ENCODE results near the gene LAX1. TPM values are rescaled to one million over a fixed set of nuclear protein-coding genes. Genes with fewer than 3 reads are reported as not detected.
"Not testable (repeated sequence)": the region's sequence is repeated elsewhere in the genome, so short reads cannot be mapped to it uniquely, and the experiment has no call there.

Gene LAX1
- polyA plus RNA-seq, 1 donor (not counting 4 experiments of a cell fraction or from before 2014, with no cell fraction given), result 0.07 TPM

DNA sequence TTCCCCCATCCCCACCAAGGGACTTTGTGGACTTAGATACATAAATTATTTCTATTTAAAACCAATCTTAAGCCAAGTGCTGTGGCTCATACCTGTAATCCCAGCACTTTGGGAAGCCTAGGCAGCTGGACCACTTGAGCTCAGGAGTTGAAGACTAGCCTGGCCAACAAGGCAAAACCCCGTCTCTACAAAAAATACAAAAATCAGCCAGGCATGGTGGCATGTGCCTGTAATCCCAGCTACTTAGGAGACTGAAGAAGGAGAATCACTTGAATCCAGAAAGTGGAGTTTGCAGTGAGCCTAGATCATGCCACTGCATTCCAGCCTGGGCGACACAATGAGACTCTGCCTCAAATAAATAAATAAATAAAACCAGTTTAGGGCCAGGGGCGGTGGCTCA is 4.5 kb upstream of the LAX1 start:
- dilution Hi-C loops (cut with MboI; ENCODE audit: extremely low pct_ligation_motif_present, low sequenced_read_pairs), result no loop called here
- H3K4me2 ChIP-seq (ENCODE audit: control insufficient read depth, extremely low read depth, insufficient read depth, low read depth, low read length), result no peak overlapping the region
- no peak overlapping the region for H2AFZ ChIP-seq (ENCODE audit: control insufficient read depth, low read length)
- DNase-seq (ENCODE audit: low read depth, low spot score), result no peak
- H3K36me3 ChIP-seq (ENCODE audit: control insufficient read depth in 2 of 2, extremely low read depth in 1 of 2, insufficient read depth in 2 of 2, low read length in 2 of 2), result no peaks in the 10 kb centered on the region
- no peaks in the 10 kb centered on the region for H3K9me3 ChIP-seq (ENCODE audit: control insufficient read depth, low read depth, low read length)
- H3K9ac ChIP-seq (ENCODE audit: control insufficient read depth, extremely low read depth, insufficient read depth, low read length), result no peak overlapping the region
- FAIRE-seq, result no peak
- no peak overlapping the region for H3K4me3 ChIP-seq (ENCODE audit: control insufficient read depth in 2 of 3, extremely low read depth in 1 of 3, insufficient read depth in 2 of 3, low read depth in 1 of 3, low read length in 3 of 3)
- TF ChIP-seq, protein P1, sequence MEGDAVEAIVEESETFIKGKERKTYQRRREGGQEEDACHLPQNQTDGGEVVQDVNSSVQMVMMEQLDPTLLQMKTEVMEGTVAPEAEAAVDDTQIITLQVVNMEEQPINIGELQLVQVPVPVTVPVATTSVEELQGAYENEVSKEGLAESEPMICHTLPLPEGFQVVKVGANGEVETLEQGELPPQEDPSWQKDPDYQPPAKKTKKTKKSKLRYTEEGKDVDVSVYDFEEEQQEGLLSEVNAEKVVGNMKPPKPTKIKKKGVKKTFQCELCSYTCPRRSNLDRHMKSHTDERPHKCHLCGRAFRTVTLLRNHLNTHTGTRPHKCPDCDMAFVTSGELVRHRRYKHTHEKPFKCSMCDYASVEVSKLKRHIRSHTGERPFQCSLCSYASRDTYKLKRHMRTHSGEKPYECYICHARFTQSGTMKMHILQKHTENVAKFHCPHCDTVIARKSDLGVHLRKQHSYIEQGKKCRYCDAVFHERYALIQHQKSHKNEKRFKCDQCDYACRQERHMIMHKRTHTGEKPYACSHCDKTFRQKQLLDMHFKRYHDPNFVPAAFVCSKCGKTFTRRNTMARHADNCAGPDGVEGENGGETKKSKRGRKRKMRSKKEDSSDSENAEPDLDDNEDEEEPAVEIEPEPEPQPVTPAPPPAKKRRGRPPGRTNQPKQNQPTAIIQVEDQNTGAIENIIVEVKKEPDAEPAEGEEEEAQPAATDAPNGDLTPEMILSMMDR (optimal IDR thresholded peaks at IDR 0.05 in 1 of 3, IDR thresholded peaks at IDR 0.05 in 1 of 3, conservative IDR thresholded peaks at IDR 0.05 in 1 of 3; ENCODE audit: extremely low read depth in 1 of 3, insufficient read depth in 2 of 3, low read length in 3 of 3), result no peak
- TF ChIP-seq EZH2 (IDR thresholded peaks at IDR 0.05; ENCODE audit: low read length), result no peak
- H4K20me1 ChIP-seq (ENCODE audit: control insufficient read depth, extremely low read depth, insufficient read depth, low read length), result no peaks in the 10 kb centered on the region
- H3K4me1 ChIP-seq (ENCODE audit: control insufficient read depth, extremely low read depth, insufficient read depth, low read length), result peaks cover 20% of the 10 kb centered on the region
- H3K79me2 ChIP-seq (ENCODE audit: control insufficient read depth, insufficient read depth, low read length), result no peaks in the 10 kb centered on the region
- no peaks in the 10 kb centered on the region for H3K27me3 ChIP-seq (ENCODE audit: control insufficient read depth, extremely low read depth, insufficient read depth, low read length)
- no peak overlapping the region for H3K27ac ChIP-seq (ENCODE audit: control insufficient read depth, insufficient read depth, low read length)
- H3K9me1 ChIP-seq (ENCODE audit: control insufficient read depth, extremely low read depth, insufficient read depth, low read length), result no peaks in the 10 kb centered on the region

DNA sequence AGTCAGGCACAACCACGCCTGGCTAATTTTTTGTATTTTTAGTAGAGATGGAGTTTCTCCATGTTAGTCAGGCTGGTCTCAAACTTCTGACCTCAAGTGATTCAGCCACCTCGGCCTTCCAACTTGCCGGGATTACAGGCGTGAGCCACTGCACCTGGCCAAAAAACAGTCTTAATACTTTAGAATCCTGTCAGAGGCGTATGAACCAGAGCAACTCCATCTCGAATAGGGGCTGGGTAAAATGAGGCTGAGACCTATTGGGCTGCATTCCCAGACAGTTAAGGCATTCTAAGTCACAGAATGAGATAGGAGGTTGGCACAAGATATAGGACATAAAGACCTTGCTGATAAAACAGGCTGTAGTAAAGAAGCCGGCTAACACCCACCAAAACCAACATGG is 3.0 kb upstream of the LAX1 start:
- DNase-seq (ENCODE audit: low read depth, low spot score); H3K79me2 ChIP-seq (ENCODE audit: control insufficient read depth, insufficient read depth, low read length); H3K4me3 ChIP-seq (ENCODE audit: control insufficient read depth in 2 of 3, extremely low read depth in 1 of 3, insufficient read depth in 2 of 3, low read depth in 1 of 3, low read length in 3 of 3); FAIRE-seq; H3K4me1 ChIP-seq (ENCODE audit: control insufficient read depth, extremely low read depth, insufficient read depth, low read length); H3K9ac ChIP-seq (ENCODE audit: control insufficient read depth, extremely low read depth, insufficient read depth, low read length); dilution Hi-C loops (cut with MboI; ENCODE audit: extremely low pct_ligation_motif_present, low sequenced_read_pairs); H3K9me1 ChIP-seq (ENCODE audit: control insufficient read depth, extremely low read depth, insufficient read depth, low read length); H4K20me1 ChIP-seq (ENCODE audit: control insufficient read depth, extremely low read depth, insufficient read depth, low read length); H3K27me3 ChIP-seq (ENCODE audit: control insufficient read depth, extremely low read depth, insufficient read depth, low read length); H3K27ac ChIP-seq (ENCODE audit: control insufficient read depth, insufficient read depth, low read length); H3K4me2 ChIP-seq (ENCODE audit: control insufficient read depth, extremely low read depth, insufficient read depth, low read depth, low read length); H3K36me3 ChIP-seq (ENCODE audit: control insufficient read depth in 2 of 2, extremely low read depth in 1 of 2, insufficient read depth in 2 of 2, low read length in 2 of 2); H3K9me3 ChIP-seq (ENCODE audit: control insufficient read depth, low read depth, low read length); H2AFZ ChIP-seq (ENCODE audit: control insufficient read depth, low read length): not testable (repeated sequence)

DNA sequence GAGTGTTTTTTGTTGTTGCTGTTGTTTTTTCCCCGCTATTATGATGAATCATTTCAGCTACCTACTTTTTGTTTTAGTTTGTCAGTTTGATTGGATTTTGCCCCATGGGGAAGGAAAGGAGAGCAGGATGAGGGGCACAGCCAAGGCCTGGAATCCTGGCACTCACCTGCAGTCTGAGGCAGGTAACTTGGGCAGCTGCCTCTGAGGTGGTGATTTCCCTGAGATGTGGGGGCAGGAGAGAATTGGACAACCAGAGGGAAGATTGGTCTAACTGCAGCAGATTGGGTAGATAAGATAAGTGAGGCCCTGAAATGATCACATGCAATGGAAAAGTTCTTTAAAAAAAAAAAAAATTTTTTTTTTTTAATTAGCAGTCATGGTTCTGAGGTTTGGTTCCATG is 1.5 kb upstream of the LAX1 start:
- Histone ChIP-seq H3K9me3 (ENCODE audit: control insufficient read depth, low read depth, low read length) (no peaks in the 10 kb centered on the region), H3K27ac (ENCODE audit: control insufficient read depth, insufficient read depth, low read length) (no peak overlapping the region), H3K27me3 (ENCODE audit: control insufficient read depth, extremely low read depth, insufficient read depth, low read length) (no peaks in the 10 kb centered on the region), H3K4me1 (ENCODE audit: control insufficient read depth, extremely low read depth, insufficient read depth, low read length) (peaks cover 12% of the 10 kb centered on the region), H3K4me3 (ENCODE audit: control insufficient read depth in 2 of 3, extremely low read depth in 1 of 3, insufficient read depth in 2 of 3, low read depth in 1 of 3, low read length in 3 of 3) (no peak overlapping the region), H3K36me3 (ENCODE audit: control insufficient read depth in 2 of 2, extremely low read depth in 1 of 2, insufficient read depth in 2 of 2, low read length in 2 of 2) (no peaks in the 10 kb centered on the region), H4K20me1 (ENCODE audit: control insufficient read depth, extremely low read depth, insufficient read depth, low read length) (no peaks in the 10 kb centered on the region), H3K9ac (ENCODE audit: control insufficient read depth, extremely low read depth, insufficient read depth, low read length) (no peak overlapping the region), H3K4me2 (ENCODE audit: control insufficient read depth, extremely low read depth, insufficient read depth, low read depth, low read length) (no peak overlapping the region), H3K9me1 (ENCODE audit: control insufficient read depth, extremely low read depth, insufficient read depth, low read length) (no peaks in the 10 kb centered on the region), H3K79me2 (ENCODE audit: control insufficient read depth, insufficient read depth, low read length) (no peaks in the 10 kb centered on the region), H2AFZ (ENCODE audit: control insufficient read depth, low read length) (no peak overlapping the region)
- FAIRE-seq (no peak), DNase-seq (ENCODE audit: low read depth, low spot score) (no peak)
- TF ChIP-seq, protein P1 (optimal IDR thresholded peaks at IDR 0.05 in 1 of 3, IDR thresholded peaks at IDR 0.05 in 1 of 3, conservative IDR thresholded peaks at IDR 0.05 in 1 of 3; ENCODE audit: extremely low read depth in 1 of 3, insufficient read depth in 2 of 3, low read length in 3 of 3), result no peak
- dilution Hi-C loops (cut with MboI; ENCODE audit: extremely low pct_ligation_motif_present, low sequenced_read_pairs), result no loop called here
